GM12872 (cell line): ENCODE measurements around the gene DCLK1.

Experiments used
- CTCF ChIP-seq: IDR thresholded peaks from 3 replicates; pipeline ENCODE4 v1.5.1; 2011; ENCODE audit warnings: low read depth, mild to moderate bottlenecking, low read length, moderate library complexity; ENCODE audit not compliant: insufficient read depth

The DCLK1 gene

DNA sequence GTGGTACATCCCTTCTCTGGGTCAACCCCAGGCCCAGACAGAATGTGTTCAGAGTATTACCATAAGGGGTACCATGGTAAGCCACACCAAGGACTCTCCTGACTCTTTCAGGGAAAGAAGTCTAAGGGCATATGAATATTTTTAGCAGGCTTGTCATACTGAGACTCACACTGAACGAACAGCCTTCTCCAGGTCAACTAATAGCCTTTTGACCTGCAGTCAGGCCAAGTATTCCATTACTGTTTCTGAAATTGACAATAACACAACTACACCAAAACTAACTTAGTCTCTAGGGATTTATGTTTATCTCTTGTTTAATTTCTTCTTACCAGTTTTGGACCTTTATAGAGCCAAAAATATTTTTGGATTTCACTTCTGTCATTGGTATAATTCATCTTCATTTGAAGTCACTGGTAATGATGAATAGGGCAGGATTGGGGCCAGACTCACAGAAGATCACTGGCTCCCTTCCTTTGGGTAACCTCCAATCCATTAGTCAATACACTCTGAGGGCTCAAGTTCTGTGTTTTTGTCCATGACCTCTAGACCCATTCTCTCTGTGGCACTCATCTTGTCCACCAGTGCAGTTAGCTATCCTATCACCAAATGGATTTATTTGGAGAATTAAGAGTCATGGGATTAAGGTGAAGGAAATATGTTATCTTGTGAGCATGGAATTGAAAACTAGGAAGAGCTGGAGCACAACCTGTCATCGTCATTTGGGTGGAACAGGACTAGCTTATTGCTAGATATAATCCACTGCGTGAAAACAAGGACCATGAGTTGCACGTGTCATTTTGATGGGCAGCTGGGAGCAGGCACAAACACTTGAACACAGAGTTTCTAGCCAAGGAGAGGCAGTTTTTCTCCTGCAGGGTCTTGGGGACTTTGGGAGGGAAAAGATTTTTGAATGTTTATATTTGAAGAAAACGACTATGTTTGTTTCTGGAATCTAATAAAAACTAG lies 313.3 kb downstream of the DCLK1 start:
- TF ChIP-seq CTCF = no peak

- TF ChIP-seq CTCF = no peak
Observed at GRCh38 chr13:35814605-35815011, 316.6 kb downstream of the DCLK1 start.

DNA sequence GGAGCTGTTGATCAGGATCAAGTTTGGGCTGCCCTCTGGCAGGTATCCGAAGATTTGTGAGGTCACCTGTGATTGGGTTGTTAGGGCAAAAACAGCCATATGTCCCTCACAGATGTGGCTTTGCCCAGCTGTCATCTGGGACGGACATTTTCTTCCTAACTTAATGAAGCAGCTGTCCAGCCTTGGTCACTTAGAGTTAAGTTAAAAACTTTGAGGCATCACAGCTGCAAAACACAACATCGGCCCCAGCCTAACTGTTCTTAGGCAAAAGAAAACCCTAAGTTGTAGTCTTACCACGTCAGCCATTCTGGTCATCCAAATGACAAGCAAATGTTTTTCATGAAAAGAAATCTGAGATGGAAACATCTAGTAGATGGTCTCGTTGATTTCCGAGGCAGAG lies 318.4 kb downstream of the DCLK1 start:
- no peak for TF ChIP-seq CTCF

GRCh38 chr13:35810321-35810720 lies 320.9 kb downstream of the DCLK1 start:
- TF ChIP-seq CTCF = no peak

- TF ChIP-seq CTCF = no peak
Observed at GRCh38 chr13:35808846-35809245, 322.3 kb downstream of the DCLK1 start.

GRCh38 chr13:35804901-35805300 lies 326.3 kb downstream of the DCLK1 start:
- TF ChIP-seq CTCF = no peak

DNA sequence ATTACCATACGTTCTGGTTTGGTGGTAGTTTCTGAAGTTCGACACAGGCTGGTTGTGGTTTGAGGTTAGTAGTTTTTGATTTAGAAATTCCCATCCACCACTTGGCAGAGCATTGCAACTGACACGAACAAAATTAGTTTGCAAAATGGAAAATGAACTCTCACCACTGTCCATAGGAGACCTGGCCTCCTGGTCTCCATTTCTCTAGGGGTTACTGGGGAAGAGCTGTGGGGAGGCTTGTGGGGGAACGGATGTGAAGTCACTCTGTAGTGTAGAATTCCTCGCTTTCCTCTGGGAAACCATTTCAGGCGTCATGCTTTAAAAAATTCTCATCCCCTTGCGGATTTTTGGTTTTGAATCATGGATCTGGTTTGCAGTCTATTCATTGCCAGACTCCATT lies 333.2 kb downstream of the DCLK1 start:
- TF ChIP-seq CTCF = no peak
